ENCODE results near the gene CCER1. TPM values are rescaled to one million over a fixed set of nuclear protein-coding genes. Genes with fewer than 3 reads are reported as not detected.

The CCER1 gene
- total RNA-seq, 1 experiment from 2014 or later: not detected

GRCh38 chr12:90920222-90920621 lies 34.8 kb downstream of the CCER1 start:
- CTCF ChIA-PET: no interaction called here
- TF ChIP-seq CTCF (IDR thresholded peaks at IDR 0.05; ENCODE audit: insufficient read depth in 1 of 2, low read depth in 1 of 2, low read length in 1 of 2, severe bottlenecking in 1 of 2, unreplicated experiment in 1 of 2): no peak

GRCh38 chr12:90917431-90917830 lies 37.5 kb downstream of the CCER1 start:
- intact Hi-C loops (cut with micrococcal nuclease; ENCODE audit: unreplicated experiment): no loop called here
- no peak for DNase-seq
- Mint-ChIP-seq H3K27me3 (ENCODE audit: insufficient read depth, unreplicated experiment) (peaks cover 4% of the 10 kb centered on the region), H3K4me3 (ENCODE audit: unreplicated experiment) (no peak overlapping the region), H3K27ac (ENCODE audit: unreplicated experiment) (no peak overlapping the region), H3K36me3 (ENCODE audit: insufficient read depth, unreplicated experiment) (no peaks in the 10 kb centered on the region), H3K4me1 (ENCODE audit: low read depth, unreplicated experiment) (no peaks in the 10 kb centered on the region), H3K9me3 (ENCODE audit: unreplicated experiment) (no peaks in the 10 kb centered on the region)
- H3K36me3 ChIP-seq (ENCODE audit: control insufficient read depth, insufficient read depth, low read length): no peaks in the 10 kb centered on the region
- POLR2A ChIA-PET: no interaction called here
- no peaks in the 10 kb centered on the region for H3K9me3 ChIP-seq
- H3K4me3 ChIP-seq (ENCODE audit: low read depth, low read length): no peak overlapping the region
- H3K4me1 ChIP-seq: no peaks in the 10 kb centered on the region
- no peaks in the 10 kb centered on the region for H3K27me3 ChIP-seq (replicated peaks; ENCODE audit: control insufficient read depth, insufficient read depth, low read length)
- TF ChIP-seq CTCF (IDR thresholded peaks at IDR 0.05; ENCODE audit: insufficient read depth in 1 of 2, low read depth in 1 of 2, low read length in 1 of 2, severe bottlenecking in 1 of 2, unreplicated experiment in 1 of 2): no peak
- BruUV-seq (replicated peaks): no TSS peak
- CTCF ChIA-PET: no interaction called here

More at GRCh38 chr12:90920222-90920621, 34.8 kb downstream of the CCER1 start:
- Histone ChIP-seq H3K9me3 (no peaks in the 10 kb centered on the region), H3K4me1 (no peaks in the 10 kb centered on the region), H3K27me3 (replicated peaks; ENCODE audit: control insufficient read depth, insufficient read depth, low read length) (no peaks in the 10 kb centered on the region; the same call in 1 of the 2 replicates), H3K36me3 (ENCODE audit: control insufficient read depth, insufficient read depth, low read length) (no peaks in the 10 kb centered on the region), H3K4me3 (ENCODE audit: low read depth, low read length) (no peak overlapping the region)
- no peaks in the 10 kb centered on the region for H3K36me3 Mint-ChIP-seq (ENCODE audit: insufficient read depth, unreplicated experiment)
- no TSS peak for BruUV-seq (replicated peaks)
- intact Hi-C loops (cut with micrococcal nuclease; ENCODE audit: unreplicated experiment): no loop called here
- POLR2A ChIA-PET: no interaction called here
- no peak overlapping the region for H3K27ac Mint-ChIP-seq (ENCODE audit: unreplicated experiment)
- H3K4me3 Mint-ChIP-seq (ENCODE audit: unreplicated experiment): no peak overlapping the region
- H3K9me3 Mint-ChIP-seq (ENCODE audit: unreplicated experiment): no peaks in the 10 kb centered on the region
- H3K4me1 Mint-ChIP-seq (ENCODE audit: low read depth, unreplicated experiment): no peaks in the 10 kb centered on the region
- DNase-seq: no peak
- peaks cover 4% of the 10 kb centered on the region for H3K27me3 Mint-ChIP-seq (ENCODE audit: insufficient read depth, unreplicated experiment)

DNA sequence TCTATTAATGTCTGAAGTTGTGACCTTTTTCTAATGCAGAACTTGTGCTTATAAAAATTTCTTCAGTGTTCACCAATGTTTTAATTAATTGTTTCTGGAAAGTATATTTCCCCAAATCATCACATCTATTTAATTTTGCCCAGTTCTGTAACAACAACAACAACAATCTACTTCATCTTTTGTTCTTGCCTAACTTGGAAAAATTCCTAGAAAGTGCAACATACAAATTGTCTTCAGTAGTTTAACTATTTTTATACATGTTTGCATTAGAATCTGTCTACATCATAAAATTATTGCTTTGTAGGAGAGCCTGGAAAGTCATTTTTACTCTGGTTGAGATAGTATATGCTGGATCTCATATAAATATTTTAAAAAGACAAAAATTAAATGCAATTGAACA lies 38.5 kb downstream of the CCER1 start:
- H3K4me3 Mint-ChIP-seq (ENCODE audit: unreplicated experiment): no peak overlapping the region
- DNase-seq: no peak
- no peaks in the 10 kb centered on the region for H3K27me3 ChIP-seq (replicated peaks; ENCODE audit: control insufficient read depth, insufficient read depth, low read length)
- no peaks in the 10 kb centered on the region for H3K4me1 ChIP-seq
- no peaks in the 10 kb centered on the region for H3K9me3 ChIP-seq
- peaks cover 4% of the 10 kb centered on the region for H3K27me3 Mint-ChIP-seq (ENCODE audit: insufficient read depth, unreplicated experiment)
- H3K36me3 ChIP-seq (ENCODE audit: control insufficient read depth, insufficient read depth, low read length): no peaks in the 10 kb centered on the region
- no peak for TF ChIP-seq CTCF (IDR thresholded peaks at IDR 0.05; ENCODE audit: insufficient read depth in 1 of 2, low read depth in 1 of 2, low read length in 1 of 2, severe bottlenecking in 1 of 2, unreplicated experiment in 1 of 2)
- H3K36me3 Mint-ChIP-seq (ENCODE audit: insufficient read depth, unreplicated experiment): no peaks in the 10 kb centered on the region
- intact Hi-C loops (cut with micrococcal nuclease; ENCODE audit: unreplicated experiment): no loop called here
- no peaks in the 10 kb centered on the region for H3K4me1 Mint-ChIP-seq (ENCODE audit: low read depth, unreplicated experiment)
- BruUV-seq (replicated peaks): no TSS peak
- no peak overlapping the region for H3K27ac Mint-ChIP-seq (ENCODE audit: unreplicated experiment)
- CTCF ChIA-PET: no interaction called here
- H3K9me3 Mint-ChIP-seq (ENCODE audit: unreplicated experiment): no peaks in the 10 kb centered on the region
- H3K4me3 ChIP-seq (ENCODE audit: low read depth, low read length): no peak overlapping the region
- POLR2A ChIA-PET: no interaction called here
